SW480 (cell line): ENCODE results near the gene C2orf78.

Source experiments
- DNase-seq: peaks from one replicate; pipeline ENCODE4 v3.0.0-alpha.2; 2016; ENCODE audit warnings: low spot score

Gene C2orf78

DNA sequence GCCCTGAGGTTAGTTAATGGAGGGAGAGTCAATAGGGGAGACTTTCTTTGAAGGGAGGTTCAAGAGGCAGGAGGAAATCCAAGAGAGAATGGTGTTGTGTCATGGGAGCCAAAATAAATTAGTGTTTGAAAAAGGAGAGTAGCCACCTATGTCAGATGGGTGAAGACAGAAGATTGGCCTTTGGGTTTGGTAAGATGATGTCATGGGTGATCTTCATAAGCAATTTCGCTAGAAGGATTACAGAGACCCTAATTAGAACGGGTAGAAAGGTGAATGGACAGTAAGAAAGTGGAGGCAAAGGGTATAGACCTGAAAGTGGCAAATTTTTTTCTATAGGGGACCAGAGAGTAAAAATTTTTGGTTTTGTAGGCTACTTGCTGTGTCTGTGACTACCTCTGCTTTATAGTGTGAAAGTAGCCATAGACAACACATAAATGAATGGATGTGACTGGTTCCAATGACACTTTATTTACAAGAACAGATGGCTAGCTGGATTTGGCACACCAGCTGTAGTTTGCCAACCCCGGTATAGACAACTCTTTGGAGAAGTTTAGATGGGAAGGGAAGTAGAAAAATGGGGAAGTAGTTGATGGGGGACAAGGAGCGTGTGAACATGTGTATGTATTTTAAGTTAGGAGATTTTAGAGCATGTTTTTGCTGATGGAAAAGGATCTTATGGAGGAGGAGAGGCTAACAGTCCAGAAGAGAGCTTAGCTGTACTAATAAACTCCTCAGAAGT, 54.0 kb downstream of the C2orf78 start:
- no peak for DNase-seq

DNA sequence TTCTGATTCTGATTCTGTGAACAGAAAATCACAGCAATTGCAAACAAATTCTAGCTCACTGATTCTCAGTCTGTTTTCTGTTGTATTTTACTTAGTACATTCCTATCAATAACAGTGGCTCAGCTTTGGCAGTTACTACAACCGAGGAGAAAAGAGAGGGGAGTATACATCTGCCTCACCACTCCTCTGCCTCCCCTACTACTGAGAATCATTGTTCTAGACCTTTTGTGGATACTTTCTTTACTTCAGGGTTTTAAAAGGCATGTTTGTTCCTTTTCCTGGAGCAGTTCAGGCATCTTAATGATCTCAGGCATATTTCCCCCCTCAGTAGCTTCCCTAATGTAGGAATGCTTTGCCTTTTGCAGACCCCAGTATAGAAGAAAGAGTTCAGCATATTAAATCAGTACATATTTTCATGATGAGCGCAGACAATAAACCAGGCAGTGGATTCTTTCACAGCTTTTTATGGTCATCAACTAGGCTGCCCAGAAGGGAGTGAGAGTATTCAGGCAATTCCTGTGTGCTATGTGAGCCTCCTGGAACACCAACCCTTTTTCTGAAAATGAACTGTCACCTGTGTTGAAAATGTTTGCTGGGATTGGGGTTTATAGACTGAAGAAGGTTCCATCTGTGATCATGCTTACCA, 55.0 kb downstream of the C2orf78 start:
- DNase-seq: no peak

DNA sequence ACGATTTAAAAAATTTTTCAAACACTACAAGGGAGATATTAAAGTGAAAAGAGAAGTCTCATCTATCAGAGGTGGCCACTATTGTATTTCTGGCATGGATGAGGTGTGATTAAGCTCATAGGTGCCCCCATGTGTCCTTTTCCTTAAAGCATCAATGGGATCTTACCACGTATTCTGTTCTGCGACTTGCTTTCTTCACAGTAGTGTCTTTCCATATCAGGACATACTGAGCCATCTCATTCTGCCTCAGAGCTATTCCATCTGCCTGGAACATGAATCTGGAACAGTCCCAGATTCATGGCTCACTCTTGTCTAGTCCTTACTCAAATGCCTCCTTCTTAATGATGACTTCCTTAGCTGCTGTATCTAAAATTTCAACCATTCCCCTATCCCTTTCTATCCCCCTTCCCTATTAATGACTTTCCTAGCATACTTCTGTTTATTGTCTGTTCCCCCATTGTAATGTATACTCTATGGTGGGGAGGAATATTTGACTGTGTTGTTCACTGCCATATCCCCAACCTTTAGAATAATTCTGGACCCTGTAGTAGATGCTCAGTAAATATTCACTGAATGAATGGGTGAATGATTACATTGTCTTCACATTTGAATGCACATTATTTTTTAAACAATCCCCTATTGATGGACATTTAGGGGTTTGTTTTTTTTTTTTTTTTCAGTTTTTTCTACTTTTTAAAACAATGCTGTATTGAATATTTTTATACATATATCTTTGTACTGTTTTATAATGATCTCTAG, 55.8 kb downstream of the C2orf78 start:
- DNase-seq: no peak

GRCh38 chr2:73841912-73842738, 58.1 kb downstream of the C2orf78 start:
- no peak for DNase-seq

DNA sequence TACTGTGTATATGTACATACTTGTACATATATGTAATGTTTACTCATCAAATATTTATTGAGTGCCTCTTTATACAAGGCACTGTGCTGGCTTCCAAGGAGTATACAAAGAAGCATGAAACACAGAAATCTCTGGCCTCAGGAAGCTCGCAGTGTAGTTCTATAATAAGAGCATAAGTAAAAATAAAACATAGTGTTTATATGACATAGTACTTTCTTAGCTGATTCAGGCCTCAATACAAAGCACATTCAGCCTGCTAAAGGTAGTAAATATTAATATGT, 58.7 kb downstream of the C2orf78 start:
- DNase-seq: no peak

GRCh38 chr2:73844087-73844486, 60.1 kb downstream of the C2orf78 start:
- no peak for DNase-seq

- DNase-seq: no peak
Measured at GRCh38 chr2:73850009-73850408, 66.0 kb downstream of the C2orf78 start.

DNA sequence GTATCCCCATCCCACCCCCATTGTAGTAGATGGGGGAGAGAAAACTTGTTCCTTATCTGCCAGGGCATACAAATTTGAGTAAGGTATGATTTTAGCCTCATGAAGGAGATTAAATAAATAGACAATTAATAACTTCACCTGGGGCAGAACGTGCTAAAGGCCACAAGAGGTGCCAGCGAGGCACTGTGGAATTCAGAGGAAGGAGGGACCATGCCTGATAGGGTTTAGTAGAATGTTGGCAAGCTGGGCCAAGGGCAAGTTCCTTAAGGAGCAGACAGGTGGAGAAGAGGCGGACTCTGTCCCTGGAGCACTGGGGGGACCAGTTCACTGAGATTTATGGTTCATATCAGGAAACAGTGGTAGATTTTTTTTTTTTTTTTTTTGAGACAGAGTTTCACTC, 67.3 kb downstream of the C2orf78 start:
- DNase-seq: peak; percentile 34

DNA sequence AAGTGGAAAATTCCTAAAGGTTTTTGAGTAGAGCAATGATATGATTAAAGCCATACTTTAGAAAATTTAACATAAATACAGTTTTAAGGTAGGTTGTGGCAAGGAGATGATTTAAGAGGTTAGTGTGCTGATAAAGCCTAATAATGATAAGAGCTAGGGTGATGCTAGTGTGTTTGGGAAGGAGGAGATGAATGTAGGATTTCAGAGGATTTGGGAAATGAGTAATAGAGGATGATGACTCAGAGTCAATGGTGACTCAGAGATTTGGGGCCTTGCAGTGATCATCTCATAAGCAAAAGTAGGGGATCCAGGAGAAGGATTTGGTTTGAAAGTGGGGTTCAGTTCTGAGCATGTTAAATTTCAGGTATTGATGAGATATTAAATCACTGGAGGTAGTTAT, 68.0 kb downstream of the C2orf78 start:
- DNase-seq: peak; percentile 55

DNA sequence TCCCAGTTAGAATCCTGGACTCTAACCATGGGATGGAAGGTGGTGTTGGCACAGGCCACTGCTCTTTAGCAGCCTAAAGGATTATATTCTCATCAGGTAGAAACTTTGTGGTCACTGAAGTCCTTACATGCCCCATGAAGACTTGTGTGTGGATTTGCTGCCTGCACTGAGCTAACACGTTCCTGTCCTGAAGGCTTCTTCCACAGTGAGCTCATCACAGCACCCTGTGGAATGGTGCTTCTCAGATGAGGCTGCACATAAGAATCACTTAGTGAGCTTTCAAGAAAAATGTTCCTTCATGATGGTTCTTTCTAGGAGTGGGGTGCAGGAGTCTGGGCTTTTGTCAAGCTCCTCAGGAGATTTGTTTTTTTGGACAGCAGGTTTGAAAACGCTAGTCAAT, 71.5 kb downstream of the C2orf78 start:
- no peak for DNase-seq

DNA sequence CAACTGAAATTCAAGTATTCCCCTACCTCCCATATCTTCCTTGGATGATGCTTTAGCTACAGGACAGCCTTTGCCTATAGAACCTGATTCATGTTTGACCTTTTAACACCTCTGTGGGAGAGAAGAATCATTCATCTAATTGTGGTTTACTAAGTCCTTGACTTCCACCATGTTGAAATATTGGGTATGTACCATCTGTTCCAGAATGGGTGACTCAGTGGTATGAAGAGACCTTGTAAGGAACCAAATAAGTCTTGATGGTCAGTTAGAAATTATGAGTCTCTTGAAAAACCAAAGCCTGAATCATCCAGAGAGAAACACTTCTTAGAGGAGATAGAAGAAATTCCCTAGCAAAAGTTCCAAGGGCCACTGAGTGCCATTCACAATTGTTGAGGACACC, 72.2 kb downstream of the C2orf78 start:
- no peak for DNase-seq

DNA sequence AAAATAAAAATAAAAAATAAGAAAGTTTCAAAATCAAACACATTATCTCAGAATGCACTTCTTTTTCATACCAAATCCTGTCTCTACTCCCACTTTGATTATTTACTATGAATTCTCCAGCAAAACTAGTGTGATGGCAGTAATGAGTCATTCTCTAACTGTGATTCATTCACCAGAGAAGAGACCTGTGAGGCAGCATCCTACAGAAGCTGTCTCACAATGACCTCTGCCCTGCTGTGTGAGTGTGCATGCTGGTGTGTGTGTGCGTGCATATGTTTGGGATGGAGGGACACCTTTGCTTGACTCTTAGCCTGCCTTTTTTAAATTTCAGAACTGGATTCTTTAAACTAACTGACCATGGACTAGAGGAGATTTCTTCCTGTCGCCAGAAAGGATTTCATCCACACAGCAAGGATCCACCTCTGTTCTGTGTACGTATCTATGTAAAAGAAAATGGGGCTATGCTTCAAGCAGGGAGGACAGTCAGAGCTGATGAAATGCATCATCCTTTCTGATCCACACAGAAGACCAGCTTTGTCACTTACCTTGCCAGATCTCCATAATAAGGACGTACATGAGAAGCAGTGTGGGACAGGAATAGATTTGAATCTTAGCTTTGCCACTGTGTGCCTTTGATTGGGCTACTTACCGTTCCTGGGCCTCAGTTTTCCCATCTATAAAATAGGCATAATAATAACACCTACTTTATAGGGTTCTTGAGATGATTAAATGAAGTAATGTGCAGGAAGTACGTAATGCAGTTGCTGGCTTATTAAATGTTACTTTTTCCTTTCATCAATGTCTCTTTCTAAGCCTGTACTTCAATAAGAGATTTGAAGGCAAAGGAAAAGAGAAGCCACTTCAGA, 76.0 kb downstream of the C2orf78 start:
- peak; percentile 60 for DNase-seq

GRCh38 chr2:73862987-73863386, 79.0 kb downstream of the C2orf78 start:
- DNase-seq: peak; percentile 43
